Suppressor macrophage treated with lipopolysaccharide for 1 hour (primary cell): ENCODE measurements around the gene MSI2.

Experiments
- DNase-seq, 3 donors: peaks; one replicate each; pipeline ENCODE4 v3.0.0-alpha.2; 2020 to 2022

Gene MSI2

DNA sequence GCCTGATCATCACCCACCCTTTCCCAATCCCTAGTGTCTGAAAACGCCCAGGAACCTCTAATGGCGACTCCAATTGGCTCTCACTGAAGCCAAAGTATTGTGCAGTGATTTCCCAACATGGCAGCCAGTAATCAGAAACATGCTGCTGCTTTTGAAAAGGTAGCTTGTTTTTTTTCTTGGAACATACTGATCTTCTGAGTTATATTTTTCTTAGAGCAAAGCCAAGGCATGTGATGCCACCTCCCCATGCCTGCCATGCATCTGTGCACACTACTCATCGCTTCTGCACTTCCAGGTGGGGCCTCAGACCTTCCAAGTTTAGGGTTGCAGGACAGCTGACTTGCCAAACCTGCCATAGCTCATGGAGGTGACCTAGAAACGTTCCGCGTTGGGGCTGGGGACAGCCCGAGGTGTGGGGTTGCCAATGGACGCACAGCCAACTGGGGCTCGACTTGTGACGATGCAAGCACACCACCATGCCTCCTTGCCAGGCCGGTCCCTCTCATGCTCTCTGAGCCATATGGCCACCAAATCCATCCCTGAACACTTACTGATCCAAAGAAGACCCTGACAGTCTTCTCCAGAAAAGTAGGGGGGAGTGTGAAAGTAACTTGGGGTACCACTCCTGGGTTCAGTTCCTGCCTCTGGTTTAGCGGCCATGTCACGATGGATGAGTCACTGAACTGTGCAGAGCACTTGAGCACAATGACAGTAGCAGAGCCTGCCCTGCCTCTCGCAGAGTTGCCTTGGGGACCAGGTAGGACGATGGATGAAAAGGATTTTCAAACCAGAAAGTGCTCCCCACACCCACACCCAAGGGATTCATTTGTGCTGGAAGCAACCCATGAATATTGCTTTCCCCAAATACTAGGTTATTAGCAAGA is 333.1 kb downstream of the MSI2 start:
- no peak for DNase-seq

DNA sequence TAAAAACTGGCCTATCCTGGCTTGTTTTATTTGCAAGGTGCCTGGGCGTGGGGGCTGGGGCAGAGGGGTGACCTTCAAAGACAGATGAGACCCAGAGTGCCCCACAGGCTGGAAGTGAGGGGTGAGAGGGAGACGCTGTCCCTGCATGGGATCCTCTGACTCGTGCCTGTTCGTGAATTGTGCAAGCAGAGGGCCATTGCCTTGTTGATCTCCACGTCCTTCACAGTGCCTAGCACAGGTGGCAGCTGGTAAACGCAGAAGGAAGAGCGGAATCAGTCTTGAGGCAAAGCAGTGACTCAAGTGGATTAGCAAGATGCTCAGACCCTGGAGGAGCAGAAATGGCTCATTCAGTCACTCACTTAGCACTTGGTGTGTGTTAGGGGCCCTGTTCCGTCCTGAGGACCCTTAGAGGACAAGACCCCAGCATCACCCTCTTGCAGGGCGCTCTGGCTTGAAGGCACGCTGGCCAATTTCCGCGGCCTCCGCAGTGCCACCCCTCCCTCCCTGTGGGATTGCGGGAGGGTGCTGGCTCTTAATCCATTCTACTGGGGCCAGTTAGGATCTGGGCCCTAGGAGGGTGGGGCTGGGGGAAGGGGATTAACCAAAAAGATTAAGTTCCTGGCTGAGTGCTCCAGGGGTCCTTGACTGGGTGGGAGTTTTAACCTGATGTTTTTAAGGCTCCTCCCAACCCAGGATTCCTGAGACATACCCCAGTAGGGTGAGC is 337.6 kb downstream of the MSI2 start:
- DNase-seq = no peak

DNA sequence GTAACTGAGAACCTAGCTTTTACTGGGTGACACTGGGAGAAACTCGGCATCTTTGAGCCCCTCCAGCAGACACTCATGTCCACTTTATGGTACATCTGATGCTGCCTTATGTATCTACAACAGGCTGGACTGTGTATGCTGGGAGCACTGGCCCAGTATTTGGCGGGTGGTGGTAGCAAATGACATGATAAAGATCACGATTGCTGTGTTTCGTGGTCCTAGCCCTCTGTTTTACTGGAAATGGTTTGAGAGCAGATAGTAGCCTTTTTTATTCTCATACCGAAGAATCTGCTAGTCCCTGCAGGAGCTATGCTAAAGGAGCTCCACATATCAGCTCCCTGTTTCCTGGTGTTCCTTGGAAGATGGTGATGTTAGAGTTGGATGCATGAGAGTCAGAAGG is 338.4 kb downstream of the MSI2 start:
- no peak for DNase-seq

DNA sequence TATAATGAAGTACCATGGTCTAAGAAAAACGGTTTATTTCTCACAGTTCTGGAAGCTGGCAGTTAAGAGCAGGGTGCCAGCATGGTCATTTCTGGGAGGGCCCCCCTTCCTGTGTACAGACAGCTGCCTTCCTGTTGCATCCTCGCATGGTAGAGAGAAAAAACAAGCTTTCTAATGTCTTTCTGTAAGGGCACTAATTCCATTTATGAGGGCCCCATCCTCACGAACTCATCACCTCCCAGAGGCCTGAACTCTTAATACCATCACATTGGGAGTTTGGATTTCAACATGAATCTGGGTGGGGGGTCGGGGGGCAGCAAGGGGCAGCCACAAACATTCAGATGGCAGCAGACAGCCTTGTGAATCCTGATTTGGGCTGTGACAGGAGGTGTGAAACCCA is 339.1 kb downstream of the MSI2 start:
- DNase-seq = no peak

DNA sequence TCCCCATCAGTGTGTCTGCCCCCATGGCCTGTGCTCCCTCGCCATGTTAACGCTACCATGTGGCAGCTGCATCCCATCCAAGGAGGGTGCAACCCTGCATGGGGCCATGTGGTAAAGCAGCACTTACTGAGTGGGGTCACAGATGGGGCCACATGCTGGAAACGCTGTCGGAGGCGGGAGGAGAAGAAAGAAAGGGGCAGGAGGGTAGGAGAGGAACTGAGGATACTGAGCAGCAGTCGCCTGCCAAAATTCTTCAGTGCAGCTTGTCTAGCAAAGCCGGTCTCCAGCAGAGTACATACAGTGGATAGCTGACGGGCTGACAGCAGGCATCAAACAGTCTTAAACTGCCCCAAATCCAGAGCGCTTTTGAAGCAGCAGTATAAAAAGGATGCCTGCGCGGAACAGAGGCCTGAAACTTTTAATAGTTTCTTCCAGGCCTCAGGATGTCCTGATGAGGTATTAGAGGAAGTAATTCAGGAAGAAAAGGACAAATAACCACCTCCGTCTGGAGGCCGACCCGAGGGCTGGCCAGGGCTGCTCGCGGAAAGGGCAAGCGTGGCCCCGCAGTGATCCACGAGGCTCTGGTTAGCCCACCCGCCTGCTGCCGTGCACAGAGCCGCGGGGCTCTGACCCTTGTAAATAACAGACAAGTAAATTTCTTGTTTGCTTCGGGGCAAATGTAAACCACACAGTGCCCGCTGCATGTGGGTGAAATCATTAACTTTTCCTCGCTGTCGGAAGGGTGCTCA is 339.8 kb downstream of the MSI2 start:
- no peak for DNase-seq

DNA sequence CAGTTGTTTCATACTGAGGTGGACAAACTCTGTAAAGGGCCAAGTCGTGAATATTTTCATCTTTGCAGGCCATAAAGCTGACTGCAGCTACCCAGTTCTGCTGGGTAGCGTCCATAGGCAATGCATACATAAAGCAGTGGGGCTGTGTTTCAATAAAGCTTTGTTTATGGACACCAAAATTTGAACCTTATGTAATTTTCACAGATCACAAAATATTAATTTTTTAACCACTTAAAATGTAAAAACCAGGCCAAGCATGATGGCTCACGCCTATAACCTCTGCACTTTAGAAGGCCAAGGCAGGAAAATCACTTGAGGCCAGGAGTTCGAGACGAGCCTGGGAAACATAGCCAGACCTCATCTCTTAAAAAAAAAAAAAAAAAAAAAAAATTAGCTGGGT is 340.8 kb downstream of the MSI2 start:
- DNase-seq = no peak

DNA sequence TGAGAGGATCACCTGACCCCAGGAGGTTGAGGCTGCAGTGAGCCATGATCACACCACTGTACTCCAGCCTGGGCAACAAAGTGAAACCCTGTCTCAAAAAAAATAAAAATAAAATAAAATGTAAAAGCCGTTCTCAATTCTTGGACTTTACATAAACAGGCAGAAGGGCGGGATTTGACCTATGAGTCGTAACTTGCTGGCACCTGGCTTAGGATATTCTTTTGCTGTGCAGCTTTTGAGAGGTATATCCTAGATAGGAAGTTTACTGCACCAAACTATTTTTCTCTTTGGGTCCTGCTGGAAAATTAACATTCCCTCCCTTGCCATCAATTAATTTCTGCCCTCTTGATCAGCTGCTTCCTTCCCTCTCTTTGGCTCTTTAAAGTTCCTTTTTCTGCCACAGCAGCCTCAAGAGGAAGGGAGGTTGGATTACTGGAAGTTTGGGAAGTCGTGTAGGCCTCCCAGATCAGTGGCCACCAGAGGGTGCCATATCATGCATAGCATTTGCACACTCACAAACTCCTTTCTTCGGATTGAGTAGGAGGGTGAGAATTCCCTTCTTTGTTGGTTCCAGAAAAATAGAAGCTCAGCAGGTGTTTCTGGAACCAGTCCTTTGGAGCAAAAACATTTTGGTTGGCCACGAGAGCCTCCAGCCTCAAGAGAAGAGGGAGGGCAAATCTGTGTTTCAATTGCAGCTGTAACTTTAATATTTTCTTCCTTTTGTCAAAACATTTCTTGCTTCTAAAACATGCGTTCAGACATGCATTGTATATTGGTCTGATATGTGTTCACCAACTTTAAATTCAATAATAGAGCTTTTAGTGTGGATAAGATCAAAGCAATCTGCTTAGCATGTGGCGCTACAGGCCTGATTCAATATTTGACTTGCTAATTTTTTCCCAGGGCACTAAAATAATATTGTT is 341.5 kb downstream of the MSI2 start:
- peak; percentile 81 to 85 (median 82) for DNase-seq

DNA sequence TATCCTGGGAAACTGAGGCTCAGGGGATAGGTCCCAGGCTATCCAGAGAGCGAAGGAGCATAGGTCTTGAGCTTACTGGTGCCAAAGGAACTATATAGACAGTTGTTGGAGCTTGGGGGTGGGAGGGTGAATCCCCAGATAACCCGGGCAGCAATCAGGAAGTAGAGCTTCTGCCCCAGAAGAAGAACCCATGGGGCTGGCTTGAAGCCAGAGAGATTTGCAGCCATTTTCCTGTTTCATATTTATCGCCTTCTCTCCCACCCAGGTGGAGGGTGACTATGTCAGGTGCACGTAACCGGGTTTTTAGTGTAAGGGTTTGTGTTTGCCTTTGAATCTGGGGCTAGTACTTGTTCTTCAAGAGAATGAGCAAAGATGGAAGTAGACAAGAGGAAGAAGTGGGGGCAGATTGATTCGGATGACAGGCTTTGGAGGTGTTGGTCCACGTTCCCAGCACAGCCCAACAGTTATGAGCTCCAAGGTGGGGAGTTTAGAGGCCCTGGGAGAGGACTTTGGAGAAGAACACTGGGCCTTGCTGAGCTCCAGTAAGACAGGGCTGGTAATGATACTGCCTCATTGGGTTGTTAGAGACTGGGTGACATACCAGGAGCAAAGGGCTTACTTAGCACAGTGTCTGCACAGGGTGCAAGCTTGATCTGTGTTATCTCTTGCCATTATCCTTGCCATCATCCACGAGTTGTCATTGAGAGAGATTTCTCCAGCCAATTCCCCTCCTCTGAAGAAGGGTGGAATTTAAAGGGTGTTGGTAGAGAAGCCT is 343.1 kb downstream of the MSI2 start:
- peak; percentile 80 to 84 (median 82) for DNase-seq

DNA sequence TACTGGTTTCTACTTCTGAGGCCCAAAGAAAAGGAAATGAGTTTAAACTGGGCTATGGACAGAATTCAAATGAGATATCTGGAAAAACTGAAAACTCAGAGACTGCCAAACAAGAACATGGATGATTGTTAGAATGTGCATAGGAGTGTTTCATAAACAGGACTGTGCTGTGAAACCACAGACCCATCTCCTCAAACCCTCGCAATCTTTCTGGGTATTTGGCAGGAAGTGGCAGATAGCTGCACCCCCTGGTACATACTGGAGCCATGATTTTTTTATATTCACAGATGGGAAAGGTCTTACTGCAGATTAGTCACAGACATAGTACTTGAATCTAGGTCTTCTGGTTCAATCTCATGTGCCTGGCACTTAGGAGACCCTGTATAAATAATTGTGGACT is 343.8 kb downstream of the MSI2 start:
- no peak for DNase-seq

DNA sequence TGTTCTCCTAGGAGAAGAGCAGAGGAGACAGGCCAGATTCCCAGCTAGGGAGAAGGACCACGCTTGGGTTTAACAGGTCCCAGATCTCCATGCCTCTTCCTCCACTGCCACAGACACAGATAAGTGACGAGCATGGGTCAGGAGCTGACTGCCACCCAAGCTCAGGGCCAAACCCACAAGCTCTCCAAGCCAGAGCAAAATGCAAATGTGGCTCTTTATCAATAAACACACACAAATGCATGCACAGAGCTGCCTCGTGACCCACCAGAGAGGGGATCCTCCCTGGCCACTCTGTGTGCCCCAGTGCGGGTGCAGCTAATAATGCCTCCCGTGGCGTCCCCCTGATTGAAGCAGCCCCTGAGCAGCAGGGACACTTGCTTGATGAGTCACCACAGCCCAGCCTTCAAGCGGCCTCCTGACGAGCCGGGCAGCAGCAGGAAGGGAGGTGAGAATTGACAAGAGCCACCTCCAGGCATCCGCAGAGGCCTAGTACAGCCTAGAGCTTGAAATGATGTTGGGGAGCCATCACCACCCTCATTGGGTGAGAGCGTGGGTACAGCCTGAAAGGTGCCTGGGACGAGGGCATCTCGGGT is 344.9 kb downstream of the MSI2 start:
- DNase-seq = no peak

DNA sequence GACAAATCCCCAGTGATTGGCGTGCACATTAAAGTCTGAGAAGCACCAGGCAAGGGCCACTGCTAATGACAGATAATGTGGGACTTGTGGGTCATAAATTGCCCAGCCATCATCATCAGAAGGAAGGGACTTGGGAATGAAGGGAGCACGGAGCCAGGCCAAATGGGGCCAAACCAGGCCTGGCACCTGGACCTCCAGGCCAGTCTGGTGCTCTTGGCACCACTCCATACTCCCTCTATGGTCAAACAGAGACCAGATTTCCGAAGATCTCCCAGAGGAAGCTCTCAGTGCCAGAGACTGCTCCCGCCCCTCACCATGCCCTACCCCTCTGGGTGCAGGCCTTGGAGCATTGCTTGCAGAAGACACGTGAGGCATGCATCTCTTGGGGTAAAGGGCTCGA is 346.6 kb downstream of the MSI2 start:
- DNase-seq = no peak

DNA sequence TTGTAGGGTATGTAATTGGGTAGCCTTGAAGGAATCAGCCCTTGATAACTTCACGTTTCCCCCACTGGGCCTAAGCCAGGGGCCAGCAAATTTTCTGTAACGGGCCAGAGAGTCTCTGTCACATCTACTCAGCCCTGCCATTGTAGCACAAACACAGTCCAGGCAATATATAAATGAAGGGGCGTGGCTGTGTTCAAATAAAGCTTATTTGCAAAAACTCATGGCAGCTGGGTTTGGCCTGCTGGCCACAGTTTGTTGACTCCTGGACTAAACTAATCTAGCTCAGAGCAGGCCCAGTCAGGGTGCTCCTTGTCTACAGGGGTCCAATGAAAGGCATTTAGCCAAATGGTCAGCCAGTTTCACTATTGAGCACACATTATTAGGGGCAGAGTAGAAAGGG is 347.2 kb downstream of the MSI2 start:
- DNase-seq = no peak

DNA sequence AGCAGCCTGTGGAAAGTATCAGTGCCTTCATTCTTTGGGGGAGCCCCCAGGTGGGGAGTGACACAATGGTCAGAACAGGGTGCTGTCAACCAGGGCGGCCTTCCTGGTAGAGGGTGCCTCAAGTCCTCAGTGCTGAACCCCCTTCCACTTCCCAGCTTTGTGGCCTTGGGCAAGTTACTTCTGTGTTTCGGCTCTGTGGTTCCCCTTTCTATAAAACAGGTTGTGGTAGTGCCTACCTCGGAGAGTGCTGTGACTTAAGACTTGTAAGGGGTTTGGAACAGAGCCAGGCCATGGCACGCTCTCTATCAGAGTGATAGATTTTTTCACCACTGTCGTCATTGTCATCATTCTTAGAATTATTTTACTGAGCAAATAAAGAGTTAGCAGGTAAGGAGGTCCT is 347.7 kb downstream of the MSI2 start:
- DNase-seq = peak; percentile 71 to 78 (median 74)

DNA sequence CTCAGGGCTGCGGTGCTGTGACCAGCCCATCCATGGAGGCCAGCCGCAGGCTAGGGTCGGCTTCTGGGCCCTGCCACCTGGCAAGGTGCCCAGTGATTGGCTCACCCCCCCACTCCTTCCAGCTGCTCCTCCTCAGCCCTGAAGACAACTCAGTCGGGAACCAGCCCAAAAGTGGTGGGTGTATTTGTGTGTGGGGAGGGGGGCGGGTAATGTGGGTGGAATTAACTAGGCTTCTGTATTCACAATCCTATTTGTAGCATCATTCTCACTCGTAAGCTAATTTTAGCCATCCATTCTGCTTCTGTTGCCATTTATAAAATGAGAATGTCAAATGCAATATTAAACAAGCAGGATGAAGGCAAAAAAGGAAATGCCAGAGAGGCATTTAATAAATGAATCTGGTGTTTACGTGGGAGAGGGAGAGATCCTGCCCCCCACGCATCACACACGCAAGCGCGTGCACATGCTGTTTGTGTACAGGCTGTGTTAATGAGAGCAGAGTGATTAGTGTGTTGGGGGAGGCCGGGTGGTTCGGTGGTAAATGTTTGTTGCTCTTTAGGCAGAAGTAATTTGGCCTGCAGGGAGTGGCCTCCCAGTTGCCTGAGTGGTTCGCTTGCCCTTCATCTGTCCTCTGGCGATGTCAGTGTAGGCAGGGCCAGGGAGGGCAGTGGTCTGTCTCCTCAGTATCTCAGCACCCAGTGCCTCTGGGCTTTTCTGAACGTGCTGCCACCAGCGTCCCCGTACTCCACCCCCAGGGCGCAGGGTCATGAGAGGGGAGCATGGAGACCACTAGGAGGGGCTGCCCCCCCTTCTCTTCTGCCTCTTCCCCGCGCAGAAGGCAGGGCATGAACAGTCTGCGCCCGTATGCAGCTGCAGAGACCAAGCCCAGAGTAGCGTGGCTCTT is 348.7 kb downstream of the MSI2 start:
- DNase-seq = peak; percentile 27 to 37 (median 27)

DNA sequence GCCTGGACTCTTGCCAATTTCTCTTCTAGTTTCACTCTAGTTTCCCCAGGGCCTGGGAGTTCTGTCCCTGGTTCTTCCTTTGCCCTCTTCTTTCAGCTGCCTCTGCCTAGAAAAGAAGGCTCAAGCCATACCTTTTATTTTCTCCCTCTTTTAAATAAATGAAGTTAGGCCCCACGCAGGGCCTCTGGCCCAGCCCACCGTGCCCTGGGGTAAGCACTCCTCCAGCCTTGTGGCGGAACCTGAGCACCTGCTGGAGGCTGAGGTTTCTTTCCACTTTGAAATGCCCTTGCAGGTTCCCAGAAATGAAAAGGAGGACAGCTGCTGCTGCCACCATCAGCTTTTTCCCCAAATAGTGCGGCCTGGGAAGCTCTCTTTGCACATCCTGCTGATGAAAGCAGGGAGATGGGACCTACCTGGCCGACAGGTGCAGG is 349.4 kb downstream of the MSI2 start:
- peak; percentile 81 to 83 (median 83) for DNase-seq

DNA sequence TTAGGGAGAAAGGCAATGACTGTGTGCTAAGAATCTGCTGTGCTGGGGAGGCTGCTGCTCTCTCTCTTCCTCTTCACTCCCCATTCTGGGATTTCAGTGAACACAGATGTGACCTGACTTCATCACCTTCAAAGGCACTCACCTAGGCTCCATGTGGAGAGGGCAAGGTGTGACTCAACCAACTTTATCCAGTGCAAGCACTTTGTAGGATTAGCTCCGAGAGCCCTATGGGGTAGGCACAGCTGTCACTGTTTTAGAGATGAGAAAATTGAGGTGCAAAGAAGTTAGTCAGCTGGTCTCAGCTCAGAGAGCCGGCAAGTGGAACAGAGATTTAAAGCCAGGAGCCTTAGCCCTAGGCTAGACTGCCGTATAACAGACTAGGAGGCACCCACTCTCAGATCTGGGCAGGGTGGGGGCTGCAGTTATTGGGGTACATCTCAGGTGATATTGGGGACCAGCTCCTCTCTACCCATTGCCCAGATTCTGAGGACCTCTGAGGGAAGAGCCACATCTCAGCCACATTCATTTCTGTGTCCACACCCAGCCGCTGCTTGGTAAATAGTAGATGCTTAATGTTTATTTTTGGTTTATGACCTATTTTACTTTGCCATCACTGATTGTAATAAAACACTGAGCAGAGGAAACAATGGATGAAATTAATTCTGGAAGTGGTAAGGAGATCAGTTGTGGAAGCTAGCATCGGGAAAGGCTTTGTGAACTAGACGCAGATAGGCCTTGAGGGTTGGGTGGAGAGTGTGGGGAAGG is 350.0 kb downstream of the MSI2 start:
- no peak for DNase-seq

DNA sequence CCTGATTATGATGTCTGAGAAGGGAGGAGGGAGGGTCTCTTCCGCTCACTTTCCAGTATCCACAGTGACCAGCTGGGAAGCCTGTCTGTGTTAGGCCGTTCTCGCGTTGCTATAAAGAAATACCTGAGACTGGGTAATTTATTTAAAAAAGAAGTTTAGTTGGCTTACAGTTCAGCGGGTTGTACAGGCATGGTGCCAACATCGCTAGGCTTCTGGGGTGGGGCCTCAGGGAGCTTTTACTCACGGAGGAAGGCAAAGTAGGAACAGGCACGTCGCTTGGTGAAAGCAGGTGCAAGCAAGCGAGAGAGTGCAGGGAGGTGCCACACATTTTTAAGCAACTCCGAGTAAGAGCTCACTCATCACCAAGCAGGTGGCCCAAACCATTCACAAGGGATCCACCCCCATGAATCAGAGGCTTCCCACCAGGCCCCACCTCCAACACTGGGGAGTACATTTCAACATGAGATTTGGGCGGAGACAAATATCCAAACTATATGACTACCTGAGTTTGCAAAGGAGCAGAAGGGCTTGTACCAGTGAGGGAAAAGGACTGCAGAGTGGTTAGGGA is 351.3 kb downstream of the MSI2 start:
- no peak for DNase-seq

DNA sequence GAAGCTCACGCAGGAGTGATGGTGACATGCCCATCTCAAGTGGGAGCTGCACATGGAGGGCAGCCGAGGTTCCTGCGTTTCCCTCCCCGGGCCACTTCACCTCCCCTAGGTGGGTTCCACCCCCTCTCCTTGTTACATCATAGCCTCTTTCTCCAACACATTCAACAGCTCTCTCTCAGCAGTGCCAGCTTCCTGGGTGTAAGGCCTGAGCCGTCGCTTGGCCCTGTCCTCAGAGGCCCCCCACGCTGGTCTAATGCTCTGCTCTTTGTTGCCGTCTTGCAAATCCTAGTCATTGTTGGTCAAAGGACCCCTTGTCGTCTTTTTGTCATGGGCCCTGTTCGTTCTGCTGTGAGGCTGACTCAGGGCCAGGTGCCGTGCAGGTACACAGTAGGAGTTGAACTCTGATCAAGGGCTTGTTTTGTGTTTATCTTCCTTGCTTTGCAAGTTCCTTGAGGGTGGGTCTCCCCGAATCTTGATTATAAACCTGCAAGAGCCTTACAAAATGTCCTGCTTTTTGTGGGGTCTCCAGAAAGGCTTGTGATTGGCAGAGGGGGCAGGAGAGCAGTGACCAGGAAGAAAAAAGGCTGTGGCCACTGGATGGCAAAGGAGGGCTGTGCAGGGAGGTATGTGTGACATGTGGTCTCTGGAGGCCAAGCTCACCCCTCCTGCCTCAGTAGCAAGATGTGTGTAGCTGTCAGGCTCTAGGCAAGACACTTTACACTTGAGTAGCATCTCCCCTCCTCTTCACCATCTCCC is 352.2 kb downstream of the MSI2 start:
- DNase-seq = no peak
